SK-N-SH (cell line): ENCODE data around the gene PRKCG. TPM values are rescaled to one million over a fixed set of nuclear protein-coding genes. Genes with fewer than 3 reads are reported as not detected.
A peak's percentile ranks its signal among the peaks of the same experiment; 100 is the strongest.
"Not testable (repeated sequence)": the region's sequence is repeated elsewhere in the genome, so short reads cannot be mapped to it uniquely, and the experiment has no call there.

Experiments
- CTCF ChIA-PET: fragments of 300-600, 350-600 bp; formaldehyde crosslinking; extraction: SDS; loops from one replicate; lab custom pipeline; 2021; lab: Yijun Ruan, JAX
- POLR2A ChIA-PET: fragments of 350-600 bp; sonication (Branson Sonifier 250); formaldehyde crosslinking; extraction: SDS; loops from one replicate; lab custom pipeline; 2020; ENCODE audit warnings: antibody characterized with exemption, inconsistent platforms; lab: Yijun Ruan, JAX
- DNase-seq: peaks from one replicate; pipeline ENCODE4 v3.0.0; 2012
- H2AFZ ChIP-seq: fragments of 200-600 bp; sonication (generic); 2 replicates; pipeline ENCODE4 v1.8.1; 2016; ENCODE audit warnings: antibody characterized with exemption, mild to moderate bottlenecking, low read depth
- H3F3A ChIP-seq: fragments of 200-600 bp; sonication (generic); replicated peaks from 2 replicates; pipeline ENCODE3; 2016; ENCODE audit warnings: antibody characterized with exemption, mild to moderate bottlenecking; ENCODE audit not compliant: insufficient read depth
- H3K27ac ChIP-seq, 2 experiments: fragments of 200-500 bp in 1 of 2; fragments of 200-600 bp in 1 of 2; sonication (Bioruptor generic) in 1 of 2; sonication (generic), shearing (Covaris generic) in 1 of 2; 2 replicates each; pipeline versions ENCODE4 v1.5.1 to v1.6.1; 2014 to 2016; ENCODE audit warnings: low read depth in 2 of 2, inconsistent platforms in 1 of 2, low read length in 1 of 2, mild to moderate bottlenecking in 1 of 2, mixed read lengths in 1 of 2
- H3K27me3 ChIP-seq: fragments of 200-600 bp; sonication (generic), shearing (Covaris generic); 2 replicates; pipeline ENCODE4 v1.6.1; 2016; ENCODE audit warnings: mixed run types; ENCODE audit not compliant: insufficient read depth
- H3K36me3 ChIP-seq, 2 experiments: fragments of 200-500 bp in 1 of 2; fragments of 200-600 bp in 1 of 2; sonication (Bioruptor generic) in 1 of 2; sonication (generic) in 1 of 2; replicated peaks in 1 of 2; 2 replicates each; pipeline versions ENCODE3 to v1.5.1; 2014 to 2016; ENCODE audit warnings: low read length in 1 of 2, mild to moderate bottlenecking in 1 of 2; ENCODE audit not compliant: insufficient read depth in 2 of 2, control insufficient read depth in 1 of 2
- H3K4me1 ChIP-seq, 2 experiments: fragments of 200-500 bp in 1 of 2; fragments of 200-600 bp in 1 of 2; sonication (Bioruptor generic) in 1 of 2; sonication (generic), shearing (Covaris generic) in 1 of 2; 2 replicates each; pipeline versions ENCODE4 v1.5.1 to v1.6.1; 2014 to 2016; ENCODE audit warnings: low read depth in 1 of 2, low read length in 1 of 2, mixed run types in 1 of 2; ENCODE audit not compliant: insufficient read depth in 2 of 2, control insufficient read depth in 1 of 2
- H3K4me2 ChIP-seq: fragments of 200-600 bp; sonication (generic), shearing (Covaris generic); 2 replicates; pipeline ENCODE4 v1.6.1; 2017; ENCODE audit warnings: mixed run types
- H3K4me3 ChIP-seq, 2 experiments: fragments of 200-500 bp in 1 of 2; fragments of 200-600 bp in 1 of 2; sonication (Bioruptor generic) in 1 of 2; sonication (generic), shearing (Covaris generic) in 1 of 2; 2 replicates each; pipeline versions ENCODE4 v1.5.1 to v1.8.1; 2014 to 2016; ENCODE audit warnings: low read depth in 2 of 2, inconsistent platforms in 1 of 2, low read length in 1 of 2, mild to moderate bottlenecking in 1 of 2, mixed read lengths in 1 of 2, moderate library complexity in 1 of 2
- H3K79me2 ChIP-seq: fragments of 200-600 bp; sonication (generic); 2 replicates; pipeline ENCODE4 v1.8.1; 2017; ENCODE audit warnings: mild to moderate bottlenecking; ENCODE audit not compliant: insufficient read depth
- H3K9ac ChIP-seq: fragments of 200-600 bp; sonication (generic); 2 replicates; pipeline ENCODE4 v1.6.1; 2017; ENCODE audit warnings: mixed run types
- H3K9me2 ChIP-seq: fragments of 200-600 bp; sonication (generic); 2 replicates; pipeline ENCODE4 v1.6.1; 2017; ENCODE audit warnings: mixed run types
- H3K9me3 ChIP-seq: fragments of 200-600 bp; sonication (generic); 2 replicates; pipeline ENCODE4 v1.6.1; 2017; ENCODE audit warnings: mixed run types, mild to moderate bottlenecking, moderate library complexity
- H4K20me1 ChIP-seq: fragments of 200-600 bp; sonication (generic); 2 replicates; pipeline ENCODE4 v1.6.1; 2017; ENCODE audit warnings: mild to moderate bottlenecking, mixed run types; ENCODE audit not compliant: insufficient read depth
- EP300 ChIP-seq, 2 experiments: IDR thresholded peaks; 2 replicates each; pipeline versions ENCODE4 v1.4.0 to v1.6.1; 2012; ENCODE audit warnings: borderline replicate concordance in 1 of 2, low read depth in 1 of 2, low read length in 1 of 2
- FOXJ3 ChIP-seq: sonication (generic); formaldehyde crosslinking; IDR thresholded peaks from 2 replicates; pipeline ENCODE4 v1.5.1; 2020; ENCODE audit warnings: mild to moderate bottlenecking, missing genetic modification reagents
- MEF2A ChIP-seq: IDR thresholded peaks from 2 replicates; pipeline ENCODE4 v1.4.0; 2012; ENCODE audit warnings: low read depth, borderline replicate concordance
- MXI1 ChIP-seq: IDR thresholded peaks from 2 replicates; pipeline ENCODE4 v1.6.1; 2012; ENCODE audit warnings: mild to moderate bottlenecking, low read depth, low read length, improper control_type of control experiment
- RAD21 ChIP-seq: IDR thresholded peaks from 2 replicates; pipeline ENCODE4 v1.6.1; 2012; ENCODE audit warnings: mild to moderate bottlenecking, low read length
- RXRA ChIP-seq: IDR thresholded peaks from 2 replicates; pipeline ENCODE4 v1.4.0; 2012; ENCODE audit warnings: low read depth, mild to moderate bottlenecking, borderline replicate concordance
- SMC3 ChIP-seq: IDR thresholded peaks from 2 replicates; pipeline ENCODE4 v1.6.1; 2012; ENCODE audit warnings: low read depth, low read length, improper control_type of control experiment
- TAF1 ChIP-seq: IDR thresholded peaks from 2 replicates; pipeline ENCODE4 v1.6.1; 2012; ENCODE audit warnings: low read depth, mild to moderate bottlenecking, low read length, moderate library complexity, borderline replicate concordance
- YY1 ChIP-seq: IDR thresholded peaks from 2 replicates; pipeline ENCODE4 v1.4.0; 2012; ENCODE audit warnings: low read depth, mild to moderate bottlenecking
- WGBS: methylation state at CpG from one replicate; pipeline ENCODE4 v1.1.6; 2017; ENCODE audit warnings: low lambda C conversion rate; 5-methylcytosine and 5-hydroxymethylcytosine counted together
- polyA plus RNA-seq, 3 experiments: library from polyadenylated mRNA; depleted of rRNA; stranded (reverse); fragments of >200 nt; gene quantifications; 2 replicates each; pipeline ENCODE4 v1.2.3, GENCODE V29; 2012
- TF ChIP-seq, protein P1 (sequence below): fragments of 150-350 bp; IDR thresholded peaks from 2 replicates; pipeline ENCODE4 v1.6.1; 2017; ENCODE audit warnings: antibody characterized with exemption, low read length, low read depth, borderline replicate concordance
- TF ChIP-seq, protein P2 (sequence below): IDR thresholded peaks from 2 replicates; pipeline ENCODE4; 2012
- TF ChIP-seq, protein P3 (sequence below): fragments of 200-600 bp; sonication (generic); IDR thresholded peaks from 2 replicates; pipeline ENCODE4 v1.6.1; 2017; ENCODE audit warnings: antibody characterized with exemption, mild to moderate bottlenecking, moderate library complexity

PRKCG gene
- 0.08 and 0.26 TPM in 2 replicates for polyA plus RNA-seq (2012; rRNA removed)
- 0.03 and 0.07 TPM in 2 replicates for polyA plus RNA-seq (2012; cell fraction: cytosol; rRNA removed)
- polyA plus RNA-seq (2012; cell fraction: nucleus; rRNA removed) = 1.2 and 1.4 TPM in 2 replicates

DNA sequence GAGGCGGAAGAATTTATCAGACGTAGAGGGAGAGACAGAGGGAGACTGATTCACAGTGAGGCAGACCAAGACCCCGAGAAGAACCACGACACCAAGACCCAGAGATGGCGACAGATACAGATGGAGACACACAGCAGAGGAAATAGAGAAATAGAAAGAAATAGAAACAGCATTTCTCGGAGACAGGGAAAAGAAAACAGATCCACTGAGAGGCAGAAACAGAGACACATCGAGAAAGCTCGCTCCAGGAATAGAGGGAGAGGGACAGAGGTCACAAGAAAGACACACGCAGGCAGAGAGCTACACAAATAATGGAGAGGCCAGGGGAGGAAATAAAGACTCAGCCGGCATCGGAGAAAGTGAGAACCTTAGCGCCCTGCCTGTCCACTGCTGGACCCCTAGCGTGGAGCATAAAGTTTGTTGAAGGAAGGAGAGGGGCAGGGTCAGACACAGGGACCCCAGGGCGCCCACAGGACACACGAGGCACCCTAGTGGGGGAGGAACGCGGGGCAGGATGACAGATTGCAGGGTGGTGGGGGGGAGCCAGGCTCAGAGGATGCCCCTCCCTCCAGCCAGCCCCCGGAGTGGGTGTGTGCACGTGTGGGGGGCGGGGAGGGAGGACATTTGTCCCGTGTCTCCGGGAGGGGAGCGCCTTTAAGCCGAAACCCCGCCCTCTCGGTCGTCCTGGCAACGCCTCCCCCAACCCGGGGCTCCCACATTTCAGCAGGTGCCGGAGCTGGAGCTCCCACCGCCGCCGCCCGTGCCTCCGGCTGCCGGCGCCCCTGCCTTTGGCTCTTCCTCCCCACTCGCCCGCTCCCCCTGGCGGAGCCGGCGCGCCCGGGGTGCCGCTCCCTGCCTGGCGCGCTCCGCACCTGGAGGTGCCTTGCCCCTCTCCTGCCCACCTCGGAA lies at the start of gene PRKCG:
Gene PRKCG, plus strand, starts transcription at position 716 of the 909 bp plus-strand sequence. CDS start 298 bp downstream, outside the sequence.
- peak; percentile 76 for DNase-seq
- H3K27me3 ChIP-seq = peaks cover 36% of the 10 kb centered on the region

DNA sequence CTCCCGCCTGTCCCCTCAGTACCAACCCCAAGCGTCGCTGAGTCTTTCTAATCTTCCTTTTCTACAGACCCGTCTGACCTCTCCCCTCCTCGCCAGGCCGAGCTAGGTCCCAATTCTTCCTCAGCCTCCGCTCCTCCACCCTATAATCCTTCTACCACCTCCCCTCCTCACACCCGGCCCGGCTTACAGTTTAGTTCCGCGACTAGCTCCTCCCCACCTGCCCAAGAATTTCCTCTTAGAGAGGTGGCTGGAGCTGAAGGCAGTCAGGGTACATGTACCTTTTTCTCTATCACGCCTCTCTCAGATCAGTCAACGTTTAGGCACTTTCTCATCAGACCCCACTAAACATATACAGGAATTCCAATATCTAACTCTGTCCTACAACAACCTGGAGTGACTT lies 49.1 kb upstream of the PRKCG start:
- H3K9ac ChIP-seq, H3K4me1 ChIP-seq, DNase-seq, H3K9me3 ChIP-seq, H2AFZ ChIP-seq, H3K9me2 ChIP-seq, H3K36me3 ChIP-seq, H3F3A ChIP-seq, H3K27ac ChIP-seq, H3K4me2 ChIP-seq, H4K20me1 ChIP-seq, H3K79me2 ChIP-seq, H3K4me3 ChIP-seq, CTCF ChIA-PET, POLR2A ChIA-PET: not testable (repeated sequence)
- H3K27me3 ChIP-seq = peaks cover 31% of the 10 kb centered on the region; the same call in 1 of the 2 replicates
- WGBS = 23% methylated on average over 12 of the region's 13 CpGs

More for the DNA sequence above, at the start of gene PRKCG:
- Histone ChIP-seq H2AFZ (0 out of 2 replicates have a peak within 1 kb of the TSS, but pooled peaks have one; percentile 9), H3K4me1 (peaks cover 0 to 14% of the 10 kb centered on the region in 2 experiments; a peak in 1 of 4 replicates), H3K4me2 (peak within 1 kb of the TSS; percentile 79), H3K4me3 (peak within 1 kb of the TSS; percentile 42 to 47), H3K9ac (no peak within 1 kb of the TSS), H4K20me1 (no peaks in the 10 kb centered on the region), H3K79me2 (no peaks in the 10 kb centered on the region), H3F3A (peaks cover 20% of the 10 kb centered on the region)
- ChIA-PET CTCF (interaction anchor here (0.7 to 1.6 kb wide), 9 partner anchors 11 to 148 kb away, joined by 3 to 10 read pairs (median 4); partner anchors contain the start of gene MYADM), POLR2A (no interaction called here)
- TF ChIP-seq TAF1 (no peak), RAD21 (peak; percentile 27), YY1 (no peak), FOXJ3 (CRISPR knock-in tag) (no peak), RXRA (no peak), MEF2A (no peak), EP300 (IDR thresholded peaks at IDR 0.05; ENCODE audit: borderline replicate concordance in 1 of 2, low read depth in 1 of 2, low read length in 1 of 2) (no peak), MXI1 (no peak; the same call in 1 of the 2 replicates), SMC3 (peak; percentile 34)
- TF ChIP-seq, protein P1, sequence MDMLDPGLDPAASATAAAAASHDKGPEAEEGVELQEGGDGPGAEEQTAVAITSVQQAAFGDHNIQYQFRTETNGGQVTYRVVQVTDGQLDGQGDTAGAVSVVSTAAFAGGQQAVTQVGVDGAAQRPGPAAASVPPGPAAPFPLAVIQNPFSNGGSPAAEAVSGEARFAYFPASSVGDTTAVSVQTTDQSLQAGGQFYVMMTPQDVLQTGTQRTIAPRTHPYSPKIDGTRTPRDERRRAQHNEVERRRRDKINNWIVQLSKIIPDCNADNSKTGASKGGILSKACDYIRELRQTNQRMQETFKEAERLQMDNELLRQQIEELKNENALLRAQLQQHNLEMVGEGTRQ = no peak
- TF ChIP-seq, protein P2, sequence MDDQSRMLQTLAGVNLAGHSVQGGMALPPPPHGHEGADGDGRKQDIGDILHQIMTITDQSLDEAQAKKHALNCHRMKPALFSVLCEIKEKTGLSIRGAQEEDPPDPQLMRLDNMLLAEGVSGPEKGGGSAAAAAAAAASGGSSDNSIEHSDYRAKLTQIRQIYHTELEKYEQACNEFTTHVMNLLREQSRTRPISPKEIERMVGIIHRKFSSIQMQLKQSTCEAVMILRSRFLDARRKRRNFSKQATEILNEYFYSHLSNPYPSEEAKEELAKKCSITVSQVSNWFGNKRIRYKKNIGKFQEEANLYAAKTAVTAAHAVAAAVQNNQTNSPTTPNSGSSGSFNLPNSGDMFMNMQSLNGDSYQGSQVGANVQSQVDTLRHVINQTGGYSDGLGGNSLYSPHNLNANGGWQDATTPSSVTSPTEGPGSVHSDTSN = no peak
- TF ChIP-seq, protein P3, sequence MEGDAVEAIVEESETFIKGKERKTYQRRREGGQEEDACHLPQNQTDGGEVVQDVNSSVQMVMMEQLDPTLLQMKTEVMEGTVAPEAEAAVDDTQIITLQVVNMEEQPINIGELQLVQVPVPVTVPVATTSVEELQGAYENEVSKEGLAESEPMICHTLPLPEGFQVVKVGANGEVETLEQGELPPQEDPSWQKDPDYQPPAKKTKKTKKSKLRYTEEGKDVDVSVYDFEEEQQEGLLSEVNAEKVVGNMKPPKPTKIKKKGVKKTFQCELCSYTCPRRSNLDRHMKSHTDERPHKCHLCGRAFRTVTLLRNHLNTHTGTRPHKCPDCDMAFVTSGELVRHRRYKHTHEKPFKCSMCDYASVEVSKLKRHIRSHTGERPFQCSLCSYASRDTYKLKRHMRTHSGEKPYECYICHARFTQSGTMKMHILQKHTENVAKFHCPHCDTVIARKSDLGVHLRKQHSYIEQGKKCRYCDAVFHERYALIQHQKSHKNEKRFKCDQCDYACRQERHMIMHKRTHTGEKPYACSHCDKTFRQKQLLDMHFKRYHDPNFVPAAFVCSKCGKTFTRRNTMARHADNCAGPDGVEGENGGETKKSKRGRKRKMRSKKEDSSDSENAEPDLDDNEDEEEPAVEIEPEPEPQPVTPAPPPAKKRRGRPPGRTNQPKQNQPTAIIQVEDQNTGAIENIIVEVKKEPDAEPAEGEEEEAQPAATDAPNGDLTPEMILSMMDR = peak; percentile 58
- TF ChIP-seq, all 33 proteins: peak for 3
- WGBS = 11% methylated on average over 20 of the region's 49 CpGs
- H3K9me2 ChIP-seq = no peaks in the 10 kb centered on the region
- no peak within 1 kb of the TSS for H3K27ac ChIP-seq
- H3K9me3 ChIP-seq = no peaks in the 10 kb centered on the region
- no peaks in the 10 kb centered on the region for H3K36me3 ChIP-seq

DNA sequence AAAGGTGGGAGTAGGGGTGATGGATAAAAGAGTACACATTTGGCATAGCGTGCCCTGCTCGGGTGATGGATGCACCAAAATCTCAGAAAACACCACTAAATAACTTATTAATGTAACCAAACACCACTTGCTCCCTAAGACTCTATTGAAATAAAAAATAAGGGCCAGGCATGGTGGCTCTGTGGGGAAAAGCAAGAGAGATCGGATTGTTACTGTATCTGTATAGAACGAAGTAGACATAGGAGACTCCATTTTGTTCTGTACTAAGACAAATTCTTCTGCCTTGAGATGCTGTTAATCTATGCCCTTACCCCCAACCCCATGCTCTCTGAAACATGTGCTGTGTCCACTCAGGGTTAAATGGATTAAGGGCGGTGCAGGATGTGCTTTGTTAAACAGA lies 43.6 kb upstream of the PRKCG start:
- H3K27me3 ChIP-seq, H2AFZ ChIP-seq, CTCF ChIA-PET, H3K36me3 ChIP-seq, H3K4me2 ChIP-seq, H3K27ac ChIP-seq, H3K9me2 ChIP-seq, H3K9me3 ChIP-seq, H3K9ac ChIP-seq, H3K79me2 ChIP-seq, H3K4me3 ChIP-seq, H4K20me1 ChIP-seq, POLR2A ChIA-PET, DNase-seq: not testable (repeated sequence)
- peaks cover 0 to 13% of the 10 kb centered on the region in 2 experiments; a peak in 1 of 4 replicates for H3K4me1 ChIP-seq
- 66% methylated on average over 5 of the region's 5 CpGs for WGBS
- peaks cover 27% of the 10 kb centered on the region for H3F3A ChIP-seq
